T-helper 22 cell (primary cell): ENCODE data around the gene FYTTD1.
"Not testable (repeated sequence)": the region's sequence is repeated elsewhere in the genome, so short reads cannot be mapped to it uniquely, and the experiment has no call there.

ENCODE experiments used
- DNase-seq: peaks from one replicate; pipeline ENCODE4 v3.0.0-alpha.2; 2020; ENCODE audit warnings: low read depth

Gene FYTTD1

GRCh38 chr3:197749601-197750395, at the start of gene FYTTD1:
TSS of gene FYTTD1 (plus strand) at chr3:197749883. CDS start at chr3:197749972, 89 bp downstream.
- DNase-seq, result peak; percentile 79

- no peak for DNase-seq
Observed at GRCh38 chr3:197700095-197700494, 49.6 kb upstream of the FYTTD1 start.

- no peak for DNase-seq
Observed at GRCh38 chr3:197701841-197702240, 47.8 kb upstream of the FYTTD1 start.

- no peak for DNase-seq
Observed at GRCh38 chr3:197706658-197707057, 43.0 kb upstream of the FYTTD1 start.

GRCh38 chr3:197709135-197709534, 40.5 kb upstream of the FYTTD1 start:
- no peak for DNase-seq

GRCh38 chr3:197710965-197711364, 38.7 kb upstream of the FYTTD1 start:
- not testable (repeated sequence) for DNase-seq

- peak; percentile 85 for DNase-seq
Observed at GRCh38 chr3:197711973-197712707, 37.5 kb upstream of the FYTTD1 start.

- no peak for DNase-seq
Observed at GRCh38 chr3:197713477-197713822, 36.2 kb upstream of the FYTTD1 start.

GRCh38 chr3:197714251-197714650, 35.4 kb upstream of the FYTTD1 start:
- DNase-seq, result no peak

- no peak for DNase-seq
Observed at GRCh38 chr3:197718891-197719290, 30.8 kb upstream of the FYTTD1 start.

- DNase-seq, result no peak
Observed at GRCh38 chr3:197720694-197721093, 29.0 kb upstream of the FYTTD1 start.

GRCh38 chr3:197722734-197723133, 26.9 kb upstream of the FYTTD1 start:
- no peak for DNase-seq

GRCh38 chr3:197727878-197728277, 21.8 kb upstream of the FYTTD1 start:
- DNase-seq, result not testable (repeated sequence)

GRCh38 chr3:197728487-197728886, 21.2 kb upstream of the FYTTD1 start:
- no peak for DNase-seq

- DNase-seq, result no peak
Observed at GRCh38 chr3:197730200-197730599, 19.5 kb upstream of the FYTTD1 start.

- DNase-seq, result not testable (repeated sequence)
Observed at GRCh38 chr3:197730770-197731169, 18.9 kb upstream of the FYTTD1 start.

GRCh38 chr3:197731483-197731882, 18.2 kb upstream of the FYTTD1 start:
- not testable (repeated sequence) for DNase-seq

GRCh38 chr3:197733042-197733441, 16.6 kb upstream of the FYTTD1 start:
- no peak for DNase-seq

GRCh38 chr3:197734667-197735318, 14.9 kb upstream of the FYTTD1 start:
- no peak for DNase-seq

- DNase-seq, result no peak
Observed at GRCh38 chr3:197736010-197736490, 13.6 kb upstream of the FYTTD1 start.

GRCh38 chr3:197736491-197737318, 13.0 kb upstream of the FYTTD1 start, which contains the start of gene RUBCN:
TSS of gene RUBCN (minus strand) at chr3:197736904. CDS start at chr3:197736719, 185 bp downstream.
- DNase-seq, result peak; percentile 94

- no peak for DNase-seq
Observed at GRCh38 chr3:197737319-197737649, 12.4 kb upstream of the FYTTD1 start.
